Measurements from ENCODE around the gene ITGA6. TPM values are rescaled to one million over a fixed set of nuclear protein-coding genes. Genes with fewer than 3 reads are reported as not detected.

Gene ITGA6
- total RNA-seq, 4 donors from 2014 or later, result 34.8 to 66.6 (median 52.7) TPM

DNA sequence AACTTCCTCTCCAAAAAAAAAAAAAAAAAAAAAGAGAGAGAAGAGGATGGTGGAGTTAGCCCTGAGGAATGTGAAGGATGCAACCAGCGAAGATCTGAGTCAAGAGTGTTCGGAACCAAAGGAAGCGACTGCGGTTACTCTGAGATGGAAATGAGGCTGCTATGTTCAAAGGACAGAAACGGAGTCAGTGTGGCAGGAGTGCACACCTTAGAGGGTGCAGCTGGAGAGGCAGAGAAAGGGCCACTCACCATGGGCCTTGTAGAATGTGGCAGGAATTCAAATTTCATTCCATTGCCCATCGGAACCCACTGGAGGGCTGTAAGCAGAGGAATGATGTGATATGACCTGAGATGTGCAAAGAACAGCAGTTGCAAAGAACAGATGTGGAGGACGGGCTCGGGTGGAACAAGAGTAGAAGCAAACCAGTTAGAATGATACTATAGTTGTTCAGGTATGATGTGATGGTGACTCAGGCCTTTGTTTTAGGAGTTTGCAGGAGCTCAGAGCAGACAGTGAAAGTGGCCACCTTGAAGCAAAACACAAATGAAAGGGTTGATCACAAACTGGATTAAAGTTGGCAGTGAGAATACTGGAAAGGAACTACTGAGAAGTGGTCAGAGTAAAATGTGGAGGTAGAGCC is 22.6 kb downstream of the ITGA6 start:
- Histone ChIP-seq H3K36me3 (no peaks in the 10 kb centered on the region), H3K4me1 (peaks cover 4 to 13% of the 10 kb centered on the region in 2 donors), H3K27me3 (no peaks in the 10 kb centered on the region), H3K9me3 (no peaks in the 10 kb centered on the region), H3K4me3 (replicated peaks in 1 of 3) (no peak overlapping the region), H3K27ac (no peak overlapping the region)
- 90 to 93% methylated on average over 8 of the region's 8 CpGs for WGBS, 2 donors
- intact Hi-C loops (cut with DNase I), result no loop called here
- TF ChIP-seq, protein P1, sequence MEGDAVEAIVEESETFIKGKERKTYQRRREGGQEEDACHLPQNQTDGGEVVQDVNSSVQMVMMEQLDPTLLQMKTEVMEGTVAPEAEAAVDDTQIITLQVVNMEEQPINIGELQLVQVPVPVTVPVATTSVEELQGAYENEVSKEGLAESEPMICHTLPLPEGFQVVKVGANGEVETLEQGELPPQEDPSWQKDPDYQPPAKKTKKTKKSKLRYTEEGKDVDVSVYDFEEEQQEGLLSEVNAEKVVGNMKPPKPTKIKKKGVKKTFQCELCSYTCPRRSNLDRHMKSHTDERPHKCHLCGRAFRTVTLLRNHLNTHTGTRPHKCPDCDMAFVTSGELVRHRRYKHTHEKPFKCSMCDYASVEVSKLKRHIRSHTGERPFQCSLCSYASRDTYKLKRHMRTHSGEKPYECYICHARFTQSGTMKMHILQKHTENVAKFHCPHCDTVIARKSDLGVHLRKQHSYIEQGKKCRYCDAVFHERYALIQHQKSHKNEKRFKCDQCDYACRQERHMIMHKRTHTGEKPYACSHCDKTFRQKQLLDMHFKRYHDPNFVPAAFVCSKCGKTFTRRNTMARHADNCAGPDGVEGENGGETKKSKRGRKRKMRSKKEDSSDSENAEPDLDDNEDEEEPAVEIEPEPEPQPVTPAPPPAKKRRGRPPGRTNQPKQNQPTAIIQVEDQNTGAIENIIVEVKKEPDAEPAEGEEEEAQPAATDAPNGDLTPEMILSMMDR (IDR thresholded peaks at IDR 0.05), result no peak
- TF ChIP-seq POLR2A (IDR thresholded peaks at IDR 0.05), result no peak
- no peak for DNase-seq

DNA sequence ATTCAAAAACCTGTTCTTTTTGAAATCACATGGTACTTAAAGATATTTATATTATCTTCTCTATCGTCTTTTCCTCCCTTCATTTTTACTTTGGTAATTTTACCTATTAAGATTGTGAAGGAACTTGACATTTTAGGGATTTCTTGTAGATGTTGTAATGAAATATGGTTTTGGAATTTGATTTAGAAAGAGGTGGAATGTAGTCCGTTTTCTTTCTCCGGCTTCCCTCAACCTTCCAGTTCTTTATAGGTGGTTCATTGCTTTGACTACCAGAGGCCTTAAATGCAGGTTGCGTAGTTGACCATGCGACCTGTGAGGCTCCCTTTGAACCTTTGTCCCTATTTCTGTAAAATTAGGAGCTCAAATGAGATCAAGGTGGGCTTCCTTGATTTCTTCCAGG is 24.5 kb downstream of the ITGA6 start:
- 95 to 96% methylated on average over 5 of the region's 5 CpGs for WGBS, 2 donors
- no peaks in the 10 kb centered on the region for H3K27me3 ChIP-seq
- intact Hi-C loops (cut with DNase I), result no loop called here
- H3K4me1 ChIP-seq, result peaks cover 18 to 22% of the 10 kb centered on the region in 2 donors
- H3K36me3 ChIP-seq, result no peaks in the 10 kb centered on the region
- no peak overlapping the region for H3K4me3 ChIP-seq (replicated peaks in 1 of 3)
- no peak for DNase-seq
- TF ChIP-seq, protein P1 (IDR thresholded peaks at IDR 0.05), result no peak
- TF ChIP-seq POLR2A (IDR thresholded peaks at IDR 0.05), result no peak
- no peak overlapping the region for H3K27ac ChIP-seq
- H3K9me3 ChIP-seq, result no peaks in the 10 kb centered on the region

DNA sequence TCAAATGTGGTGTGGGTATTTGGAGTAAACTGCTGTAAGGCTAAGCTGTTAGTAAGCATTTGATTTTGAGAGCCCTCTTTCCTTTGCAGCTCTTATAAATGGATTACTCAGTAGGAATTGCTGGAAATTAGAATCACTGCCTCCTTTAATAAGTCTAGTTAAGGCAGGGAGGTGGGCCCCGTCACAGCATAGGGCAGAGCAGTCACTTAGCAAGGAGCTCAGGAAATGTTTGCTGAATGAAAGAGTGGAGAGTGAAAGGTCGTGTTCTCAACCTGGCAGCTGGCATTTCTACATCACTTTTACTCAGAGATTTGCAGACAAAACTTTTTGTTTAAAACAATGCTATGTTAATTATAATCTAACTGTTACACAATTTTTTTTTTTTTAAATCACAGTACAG is 25.5 kb downstream of the ITGA6 start:
- Histone ChIP-seq H3K4me3 (replicated peaks in 1 of 3) (no peak overlapping the region), H3K9me3 (no peaks in the 10 kb centered on the region), H3K27me3 (no peaks in the 10 kb centered on the region), H3K36me3 (no peaks in the 10 kb centered on the region), H3K4me1 (peaks cover 18 to 20% of the 10 kb centered on the region in 2 donors), H3K27ac (no peak overlapping the region)
- no peak for TF ChIP-seq POLR2A (IDR thresholded peaks at IDR 0.05)
- TF ChIP-seq, protein P1 (IDR thresholded peaks at IDR 0.05), result no peak
- WGBS, 2 donors, result 74 to 84% methylated on average over 2 of the region's 2 CpGs
- DNase-seq, result no peak
- intact Hi-C loops (cut with DNase I), result no loop called here

DNA sequence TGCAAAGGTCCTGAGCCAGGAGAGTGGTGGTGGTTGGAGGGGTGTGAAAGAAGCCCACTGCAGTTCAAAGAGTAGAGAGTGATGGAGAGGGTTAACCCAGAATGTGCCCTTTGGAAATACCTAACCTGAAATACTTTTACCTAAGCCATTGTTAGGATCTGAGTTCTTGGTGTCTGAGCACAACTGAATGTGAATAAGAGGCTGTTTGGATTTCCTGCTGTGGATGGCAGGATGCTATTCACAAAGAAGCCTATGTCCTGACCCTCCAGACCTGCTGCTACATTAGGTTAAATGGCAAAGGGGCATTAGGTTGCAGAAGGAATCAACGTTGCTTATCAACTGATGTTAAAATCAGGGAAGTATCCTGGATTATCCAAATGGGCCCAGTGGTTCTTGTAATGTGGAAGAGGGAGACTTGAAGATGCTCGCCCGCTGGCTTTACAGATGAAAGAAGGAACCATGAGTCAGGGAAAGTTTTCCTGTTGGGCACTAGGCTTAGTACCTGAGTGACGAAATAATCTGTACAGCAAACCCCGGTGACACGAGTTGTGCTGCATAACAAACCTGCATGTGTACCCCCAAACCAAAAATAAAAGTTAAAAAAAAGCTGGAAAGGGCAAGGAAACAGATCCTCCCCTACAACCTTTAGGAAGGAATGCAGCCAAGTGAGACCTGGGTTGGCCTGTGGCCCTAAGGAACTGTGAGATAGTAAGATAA is 27.2 kb downstream of the ITGA6 start:
- no peak for DNase-seq

More for the DNA sequence above, 27.2 kb downstream of the ITGA6 start:
- 79 to 84% methylated on average over 6 of the region's 6 CpGs for WGBS, 2 donors
- Histone ChIP-seq H3K4me1 (peaks cover 17 to 18% of the 10 kb centered on the region in 2 donors), H3K36me3 (no peaks in the 10 kb centered on the region), H3K9me3 (no peaks in the 10 kb centered on the region), H3K27me3 (no peaks in the 10 kb centered on the region), H3K27ac (no peak overlapping the region), H3K4me3 (replicated peaks in 1 of 3) (no peak overlapping the region)
- TF ChIP-seq POLR2A (IDR thresholded peaks at IDR 0.05), result no peak
- TF ChIP-seq, protein P1 (IDR thresholded peaks at IDR 0.05), result no peak
- intact Hi-C loops (cut with DNase I), result no loop called here

Measured in thyroid gland (tissue), 4 donors.